Stimulated activated CD8-positive, alpha-beta memory T cell treated with anti-CD3 and anti-CD28 coated beads, Interleukin-7, amount 100 ng/mL, for 48 hours (primary cell): Measurements from ENCODE around the gene ZC3H18.

ENCODE experiments used
- DNase-seq, 2 donors: peaks; one replicate each; pipeline ENCODE4 v3.0.0-alpha.2; 2020; ENCODE audit warnings: low read depth in 1 of 2; ENCODE audit errors: extremely low read depth in 1 of 2

ZC3H18 gene

DNA sequence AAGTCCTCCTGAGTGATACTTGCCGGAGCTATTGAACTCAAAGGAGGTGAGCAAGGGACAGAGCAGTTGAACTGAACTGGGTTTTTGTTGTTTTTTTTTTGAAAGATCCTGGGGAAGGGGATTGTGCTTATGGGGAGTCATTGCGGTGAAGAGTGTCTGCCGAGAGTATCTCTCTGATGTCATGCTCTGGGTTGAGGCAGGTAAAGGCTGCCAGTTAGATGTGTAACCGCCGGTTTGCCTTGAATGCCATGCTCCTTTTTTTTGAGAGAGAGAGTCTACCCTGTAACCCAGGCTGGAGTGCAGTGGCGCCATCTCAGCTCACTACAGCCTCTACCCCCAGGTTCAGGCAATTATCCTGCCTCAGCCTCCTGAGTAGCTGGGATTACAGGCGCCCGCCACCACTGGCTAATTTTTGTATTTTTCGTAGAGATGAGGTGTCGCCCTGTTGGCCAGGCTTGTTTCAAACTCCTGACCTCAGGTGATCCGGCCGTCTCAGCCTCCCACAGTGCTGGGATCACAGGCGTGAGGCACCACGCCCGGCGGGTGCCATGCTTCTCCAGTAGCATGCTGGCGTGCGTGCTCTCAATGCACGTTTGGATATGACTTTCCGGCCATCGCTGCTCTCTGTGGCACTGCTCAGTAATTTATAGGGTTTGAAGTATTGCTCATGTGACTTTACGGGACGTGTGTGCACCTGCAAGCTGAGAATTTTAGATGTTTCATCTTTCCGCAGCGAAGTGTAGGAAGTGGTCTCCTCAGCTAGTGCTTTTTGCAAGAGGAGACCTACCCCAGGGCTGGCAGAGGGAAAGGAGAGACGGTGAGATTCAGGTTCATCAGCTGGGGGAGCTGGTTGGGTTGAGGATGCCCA, 8.5 kb downstream of the ZC3H18 start:
- no peak for DNase-seq

DNA sequence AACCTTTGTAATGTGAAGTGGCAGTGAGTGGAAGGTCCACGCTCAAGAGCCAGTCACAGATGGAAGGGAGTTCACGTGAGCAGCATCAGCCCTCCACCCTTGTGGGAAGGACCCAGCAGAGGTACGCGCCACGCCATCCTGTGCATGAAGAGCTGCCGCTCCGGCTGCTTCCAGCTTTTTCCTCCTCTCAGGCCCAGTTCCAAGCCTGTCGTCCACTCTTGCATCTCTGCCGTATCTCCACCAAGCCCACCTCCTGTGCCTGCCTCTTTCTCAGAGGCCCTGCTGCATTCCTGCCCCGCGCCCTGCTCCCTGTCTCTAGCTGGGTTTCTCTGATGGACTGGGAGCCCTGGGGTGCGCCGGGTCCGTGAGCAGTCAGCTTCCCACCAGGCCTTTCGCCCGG, 10.2 kb downstream of the ZC3H18 start:
- no peak for DNase-seq

DNA sequence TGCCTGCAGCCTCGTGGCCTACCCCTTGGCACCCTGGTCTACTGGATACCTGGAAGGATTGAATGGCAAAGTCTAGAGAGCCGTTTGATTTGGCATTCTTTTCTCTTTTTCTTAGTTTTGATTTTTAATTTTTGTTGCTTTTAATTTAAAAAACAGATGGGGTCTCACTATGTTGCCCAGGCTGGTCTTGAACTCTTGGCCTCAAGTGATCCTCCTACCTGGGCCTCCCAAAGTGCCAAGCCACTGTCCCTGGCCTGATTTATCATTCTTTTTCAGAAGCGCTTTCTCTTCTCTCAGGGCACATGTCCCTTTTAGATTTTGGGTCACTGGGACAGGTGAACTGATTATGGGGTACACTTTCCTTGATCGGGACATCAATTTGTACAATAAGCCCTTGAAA, 10.8 kb downstream of the ZC3H18 start:
- DNase-seq: no peak

DNA sequence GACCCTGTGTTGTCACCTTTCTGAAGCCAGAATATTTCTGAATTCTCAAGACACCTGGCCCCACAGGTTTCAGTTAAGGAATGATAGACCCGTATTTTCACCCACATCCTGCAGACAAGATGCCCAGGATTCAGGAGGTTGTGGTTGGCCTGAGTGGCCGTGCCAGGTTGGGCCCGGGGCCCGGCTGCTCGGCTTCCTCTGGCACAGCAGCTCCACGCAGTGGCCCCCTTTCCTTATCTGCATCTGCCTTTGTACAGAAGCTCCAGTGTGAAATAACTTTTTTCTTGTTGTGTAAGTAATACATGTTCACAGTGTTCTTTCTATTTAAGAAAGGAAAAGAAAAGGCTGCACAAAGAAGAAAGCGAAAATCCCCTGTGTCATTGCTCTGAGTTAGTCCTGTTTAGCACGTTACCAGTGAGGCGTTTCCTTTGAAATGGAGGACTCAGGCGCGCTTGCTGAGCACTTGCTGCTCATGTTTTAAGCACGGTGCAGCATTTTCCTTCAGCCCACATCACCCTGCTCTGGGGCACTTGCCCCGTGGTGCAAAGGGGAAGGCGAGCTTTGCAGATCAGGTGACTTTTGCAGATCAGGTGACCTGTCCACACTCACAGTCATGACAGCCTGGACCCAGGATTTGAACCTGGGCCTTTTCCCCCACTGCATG, 12.8 kb downstream of the ZC3H18 start:
- no peak for DNase-seq

DNA sequence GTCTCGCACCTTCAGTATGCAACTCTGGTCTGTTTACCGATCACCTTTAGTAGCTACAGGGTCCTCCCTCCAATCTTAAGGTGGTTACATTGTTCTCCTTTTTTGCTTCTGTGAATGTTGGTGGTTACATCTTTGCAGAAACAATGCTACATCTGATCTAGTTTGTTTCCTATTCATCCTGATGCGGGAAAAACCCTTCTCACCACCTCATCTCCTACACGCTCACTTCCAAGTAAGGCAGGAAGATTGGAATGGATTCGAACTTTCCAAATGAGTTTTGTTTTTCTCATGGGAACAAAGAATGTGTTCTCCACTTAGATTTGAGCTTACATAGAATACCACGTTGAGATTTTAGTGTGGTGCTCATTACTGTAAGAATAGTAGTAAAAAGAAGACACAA, 14.5 kb downstream of the ZC3H18 start:
- DNase-seq: no peak

DNA sequence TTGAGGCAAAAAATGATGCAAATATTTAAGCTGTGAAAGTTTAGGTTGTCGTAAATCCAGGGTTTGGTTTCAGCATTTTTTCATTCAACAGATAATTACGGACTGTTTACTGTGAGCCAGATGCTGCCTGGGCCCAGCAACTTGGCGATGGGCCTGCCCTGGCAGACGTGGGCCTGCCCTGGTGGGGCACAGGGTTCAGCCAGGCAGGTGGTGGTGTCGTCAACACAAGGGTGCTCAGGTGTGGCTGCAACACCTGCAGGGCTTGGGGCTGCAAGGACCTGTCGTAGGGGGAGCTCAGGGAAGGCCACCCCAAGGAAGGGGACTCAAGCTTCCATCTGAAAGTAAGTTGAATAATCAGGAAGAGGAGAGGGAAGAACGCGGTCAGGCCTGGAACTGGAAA, 15.1 kb downstream of the ZC3H18 start:
- no peak for DNase-seq

DNA sequence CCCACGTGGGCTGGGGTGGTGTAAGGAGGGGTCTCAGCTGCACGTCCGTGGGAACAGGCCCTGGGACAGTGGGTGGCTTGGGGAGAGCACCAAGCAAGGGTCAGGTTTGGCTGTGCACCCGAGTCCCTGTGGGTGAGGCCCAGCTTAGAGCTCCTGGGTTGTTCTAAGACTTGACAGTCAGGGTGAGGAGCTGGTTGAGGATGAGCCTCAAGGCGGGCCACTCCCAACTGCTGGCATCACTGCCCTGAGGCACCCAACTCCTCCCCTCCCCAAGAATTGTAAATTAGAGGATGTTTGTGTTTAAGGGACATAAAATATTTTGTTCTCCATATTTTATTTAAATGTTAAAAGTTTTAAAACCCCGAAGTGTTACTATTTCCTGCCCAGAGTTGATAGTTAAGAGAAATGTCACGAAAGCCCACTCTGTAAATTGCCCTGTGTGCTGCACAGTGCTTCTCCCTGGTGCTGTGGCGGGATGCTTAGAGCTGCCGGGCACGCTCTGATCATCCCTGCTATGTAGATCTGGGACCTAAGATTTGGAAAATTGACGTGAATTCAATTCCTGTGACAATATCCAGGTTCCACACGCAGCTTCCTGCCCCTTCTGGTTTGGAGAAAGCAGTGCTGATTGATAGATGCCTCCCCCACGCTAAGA, 15.9 kb downstream of the ZC3H18 start:
- no peak for DNase-seq

DNA sequence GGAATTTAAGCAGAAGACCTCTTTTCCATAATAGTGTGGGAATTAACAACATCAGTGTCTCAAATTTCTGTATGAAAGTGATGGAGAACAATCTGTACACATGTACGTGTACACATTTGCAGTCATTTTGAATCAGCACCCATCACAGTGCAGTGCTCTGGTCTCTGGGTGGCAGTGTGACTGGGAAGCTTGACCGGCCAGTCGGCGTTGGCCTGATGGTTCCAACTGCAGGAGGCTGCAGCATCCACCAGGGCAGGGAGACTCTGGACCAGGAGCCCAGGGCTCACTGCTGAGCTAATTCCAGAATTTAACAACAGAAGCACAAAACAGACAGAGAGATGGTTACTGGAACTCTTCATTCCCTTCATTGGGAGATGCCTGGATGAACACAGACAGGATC, 17.9 kb downstream of the ZC3H18 start:
- DNase-seq: no peak

DNA sequence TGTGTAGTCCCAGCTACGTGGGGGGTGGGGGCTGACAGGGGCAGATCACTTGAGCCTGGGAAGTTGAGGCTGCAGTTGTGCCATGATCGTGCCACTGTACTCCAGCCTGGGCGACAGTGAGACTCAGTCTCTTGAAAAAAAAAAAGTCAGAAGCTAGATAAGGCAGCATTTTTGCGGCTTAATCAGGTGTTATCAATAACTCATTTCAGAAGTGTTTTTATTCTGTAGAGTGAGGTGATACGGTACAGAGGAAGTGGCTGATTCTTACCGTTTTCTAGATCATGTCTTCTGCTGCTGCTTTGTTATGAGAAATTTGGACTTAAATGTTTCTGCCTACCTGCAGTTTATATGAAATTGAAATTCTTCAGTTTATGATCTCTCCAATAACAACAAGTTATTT, 18.6 kb downstream of the ZC3H18 start:
- DNase-seq: no peak

DNA sequence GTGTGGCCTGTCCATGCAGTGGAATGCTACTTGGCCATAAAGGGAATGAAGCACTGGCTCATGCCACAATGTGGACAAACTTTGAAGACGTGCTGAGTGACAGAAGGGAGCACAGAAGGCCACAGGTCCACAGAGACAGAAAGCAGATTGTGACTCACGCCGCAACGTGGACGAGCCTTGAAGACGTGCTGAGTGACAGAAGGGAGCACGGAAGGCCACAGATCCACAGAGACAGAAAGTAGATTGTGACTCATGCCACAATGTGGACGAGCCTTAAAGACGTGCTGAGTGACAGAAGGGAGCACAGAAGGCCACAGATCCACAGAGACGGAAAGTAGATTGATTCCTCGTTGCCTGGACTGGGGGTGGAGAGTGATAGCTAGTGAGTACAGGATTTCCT, 19.2 kb downstream of the ZC3H18 start:
- DNase-seq: no peak

DNA sequence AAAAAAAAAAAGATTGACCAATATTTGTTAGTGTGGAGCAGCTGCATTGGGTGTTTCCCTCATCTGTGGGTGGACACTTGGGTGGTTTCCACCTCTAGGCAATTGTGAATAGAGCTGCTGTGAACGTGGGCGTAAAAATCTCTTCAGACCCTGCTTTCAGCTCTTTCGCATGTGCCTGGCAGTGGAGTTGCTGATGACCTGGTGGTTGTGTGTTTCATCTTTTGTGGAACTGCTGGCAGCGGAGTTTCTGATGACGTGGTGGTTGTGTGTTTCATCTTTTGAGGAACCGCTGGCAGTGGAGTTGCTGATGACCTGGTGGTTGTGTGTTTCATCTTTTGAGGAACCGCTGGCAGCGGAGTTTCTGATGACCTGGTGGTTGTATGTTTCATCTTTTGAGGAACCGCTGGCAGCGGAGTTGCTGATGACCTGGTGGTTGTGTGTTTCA, 21.4 kb downstream of the ZC3H18 start:
- DNase-seq: peak; percentile 18 to 55

DNA sequence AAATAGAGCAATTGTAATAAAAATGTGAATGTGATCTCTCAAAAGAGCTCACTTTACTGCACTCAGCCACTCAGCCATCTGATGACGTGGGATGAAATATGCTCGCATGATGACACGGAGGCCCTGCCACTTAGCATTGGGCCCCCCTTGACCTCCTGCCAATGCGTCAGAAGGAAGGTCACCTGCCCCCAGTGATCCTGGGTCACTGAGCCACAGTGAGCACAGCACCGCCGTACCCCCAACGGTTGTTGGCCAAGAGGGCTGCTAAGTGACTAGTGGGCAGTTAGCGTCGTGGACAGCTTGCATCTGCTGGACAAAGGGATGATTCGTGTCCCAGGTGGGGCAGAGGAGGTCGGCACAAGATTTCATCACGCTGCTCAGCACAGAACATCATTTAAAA, 22.9 kb downstream of the ZC3H18 start:
- DNase-seq: no peak

DNA sequence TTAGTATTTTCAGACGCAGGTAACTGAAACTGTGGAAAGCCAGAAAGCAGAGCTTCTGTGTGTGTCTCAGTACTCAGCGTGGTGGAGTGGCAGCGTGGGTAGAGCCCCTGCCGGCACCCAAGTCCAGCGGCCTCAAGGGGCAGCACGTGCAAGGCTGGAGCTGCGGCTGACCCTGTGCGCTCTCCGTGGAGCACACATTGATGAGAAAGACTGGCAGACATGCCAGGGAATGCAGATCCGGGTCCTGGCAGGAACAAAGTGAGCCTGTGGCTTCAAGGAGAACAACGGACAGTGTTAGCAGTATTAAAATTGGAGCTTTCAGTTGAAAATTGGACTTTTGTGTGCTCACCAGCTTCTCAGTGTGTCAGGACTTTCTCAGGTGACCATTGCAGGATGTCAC, 23.3 kb downstream of the ZC3H18 start:
- DNase-seq: no peak

DNA sequence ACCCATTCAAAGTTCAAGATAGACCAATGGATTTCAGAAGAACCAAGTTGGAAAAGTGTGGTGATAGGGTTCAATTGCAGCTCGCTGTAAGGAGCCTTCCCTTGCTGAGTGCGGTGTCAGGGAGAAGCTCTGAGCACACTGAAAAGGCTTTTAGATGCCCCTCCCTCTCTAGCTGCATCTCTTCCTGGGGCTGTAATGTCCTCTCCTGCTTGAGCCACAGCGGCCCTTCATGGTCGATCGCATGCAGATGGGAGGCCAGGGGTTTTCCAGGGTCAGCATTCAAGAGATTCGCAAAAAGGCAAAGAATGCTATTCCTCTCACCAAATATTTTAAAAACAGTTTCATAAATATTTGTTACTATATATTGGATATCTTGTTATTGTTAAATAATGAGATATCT, 23.7 kb downstream of the ZC3H18 start:
- DNase-seq: no peak

DNA sequence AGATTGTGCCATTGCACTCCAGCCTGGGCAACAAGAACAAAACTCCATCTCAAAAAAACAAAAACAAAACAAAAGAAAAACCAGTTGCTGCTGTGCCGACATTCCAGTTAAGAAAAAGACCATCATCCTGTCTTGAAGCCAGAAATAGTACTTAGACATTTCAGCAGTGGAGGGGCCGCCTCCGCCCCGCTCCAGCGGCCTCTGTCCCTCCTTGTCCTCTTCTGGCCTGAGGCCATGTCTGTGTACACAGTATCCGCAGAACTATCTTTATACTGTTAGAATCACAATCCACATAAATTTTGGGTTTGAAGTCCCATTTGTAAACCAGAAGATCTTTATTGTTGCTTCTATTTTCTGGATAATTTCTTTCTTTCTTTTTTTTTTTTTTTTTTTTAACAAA, 24.9 kb downstream of the ZC3H18 start:
- no peak for DNase-seq

DNA sequence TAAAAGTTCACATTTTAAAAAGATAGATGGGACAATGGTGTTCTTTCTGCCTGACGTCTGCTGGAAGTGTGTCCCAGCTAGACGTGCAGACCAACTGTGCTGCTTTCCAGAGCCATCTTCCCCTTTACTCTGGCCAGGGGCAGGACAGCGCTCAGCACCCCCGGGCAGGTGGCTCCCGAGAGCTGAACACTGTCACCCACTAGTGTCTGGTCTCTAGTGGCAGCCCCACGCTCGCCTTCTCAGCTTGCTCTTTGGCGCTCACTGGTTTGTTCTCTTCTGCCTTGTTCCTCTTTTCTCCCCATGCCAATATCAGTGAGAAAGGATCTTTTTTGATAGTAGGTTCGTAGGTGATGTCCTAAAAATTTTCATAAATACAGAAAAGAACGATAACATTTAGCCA, 25.7 kb downstream of the ZC3H18 start:
- no peak for DNase-seq

DNA sequence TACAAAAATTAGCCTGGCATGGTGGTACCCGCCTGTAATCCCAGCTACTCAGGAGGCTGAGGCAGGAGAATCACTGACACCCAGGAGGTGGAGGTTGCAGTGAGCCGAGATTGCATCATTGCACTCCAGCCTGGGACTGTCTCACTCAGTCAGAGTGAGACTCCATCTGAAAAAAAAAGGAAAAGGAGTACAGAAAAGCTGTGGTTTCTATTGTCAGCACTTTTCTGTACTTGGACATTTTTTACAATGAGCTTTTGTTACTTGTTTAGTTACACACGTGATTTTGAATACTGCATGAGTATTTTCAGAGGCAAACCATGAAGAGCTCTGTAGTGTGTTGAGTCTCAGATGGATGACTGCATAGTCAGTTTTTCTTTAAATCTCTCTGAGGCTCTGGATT, 26.3 kb downstream of the ZC3H18 start:
- DNase-seq: no peak

DNA sequence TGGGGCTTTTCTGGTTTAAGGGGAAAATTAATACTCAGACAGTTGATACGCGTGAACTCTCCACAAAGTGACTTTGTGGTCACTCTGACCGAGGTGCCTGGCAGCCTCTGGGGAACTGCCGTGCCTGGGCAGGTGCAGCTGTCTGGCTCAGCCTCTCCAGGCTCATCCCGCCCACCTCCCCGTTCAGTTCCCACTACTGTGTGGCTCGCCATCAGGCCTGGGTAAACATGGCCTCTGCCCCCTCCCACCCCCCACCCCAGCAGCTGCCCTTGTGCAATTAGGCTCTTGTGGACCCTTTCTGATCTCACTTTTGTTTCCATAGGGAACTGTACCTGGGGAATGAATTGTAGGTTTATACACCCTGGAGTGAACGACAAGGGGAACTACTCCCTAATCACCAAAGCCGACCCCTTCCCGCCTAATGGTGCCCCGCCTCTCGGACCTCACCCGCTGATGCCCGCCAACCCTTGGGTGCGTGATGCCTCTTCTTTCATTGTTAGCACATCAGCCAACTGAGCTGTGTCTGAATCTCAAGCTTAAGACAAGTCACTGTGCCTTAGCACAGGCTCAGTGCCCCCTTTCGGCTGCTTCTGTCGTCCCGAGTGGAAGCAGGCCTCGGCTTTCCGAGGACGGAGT, 27.8 kb downstream of the ZC3H18 start:
- no peak for DNase-seq

DNA sequence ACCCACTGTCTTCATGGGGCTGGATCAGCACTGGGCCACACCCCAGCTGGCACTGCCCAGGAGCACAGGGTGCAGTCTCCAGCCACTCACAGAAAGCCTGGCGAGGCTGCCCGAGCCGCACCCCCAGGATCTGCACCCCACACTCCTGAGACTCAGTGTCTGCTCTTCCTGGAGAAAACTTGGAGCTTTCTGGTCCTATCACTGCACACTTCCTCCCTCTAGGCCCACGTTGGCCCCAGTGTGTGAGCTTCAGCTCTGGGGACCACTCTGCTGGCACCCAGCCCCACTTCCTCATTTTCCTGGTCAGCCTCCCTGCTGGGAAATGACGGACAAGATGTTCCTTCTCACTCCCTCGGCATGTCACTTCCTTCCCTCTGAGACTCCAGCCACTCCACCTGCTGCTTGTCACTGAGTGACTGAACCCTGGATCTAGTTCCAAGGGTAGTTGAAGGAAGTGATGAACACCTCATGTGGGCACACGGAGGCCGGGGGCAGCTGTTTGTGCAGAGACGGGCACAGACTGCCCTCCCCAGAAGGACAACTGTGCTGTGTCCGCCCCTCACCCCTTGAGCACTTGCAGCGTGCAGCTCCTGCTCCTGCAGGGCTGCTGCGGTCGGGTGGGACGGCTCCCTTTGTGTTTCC, 29.0 kb downstream of the ZC3H18 start:
- no peak for DNase-seq

DNA sequence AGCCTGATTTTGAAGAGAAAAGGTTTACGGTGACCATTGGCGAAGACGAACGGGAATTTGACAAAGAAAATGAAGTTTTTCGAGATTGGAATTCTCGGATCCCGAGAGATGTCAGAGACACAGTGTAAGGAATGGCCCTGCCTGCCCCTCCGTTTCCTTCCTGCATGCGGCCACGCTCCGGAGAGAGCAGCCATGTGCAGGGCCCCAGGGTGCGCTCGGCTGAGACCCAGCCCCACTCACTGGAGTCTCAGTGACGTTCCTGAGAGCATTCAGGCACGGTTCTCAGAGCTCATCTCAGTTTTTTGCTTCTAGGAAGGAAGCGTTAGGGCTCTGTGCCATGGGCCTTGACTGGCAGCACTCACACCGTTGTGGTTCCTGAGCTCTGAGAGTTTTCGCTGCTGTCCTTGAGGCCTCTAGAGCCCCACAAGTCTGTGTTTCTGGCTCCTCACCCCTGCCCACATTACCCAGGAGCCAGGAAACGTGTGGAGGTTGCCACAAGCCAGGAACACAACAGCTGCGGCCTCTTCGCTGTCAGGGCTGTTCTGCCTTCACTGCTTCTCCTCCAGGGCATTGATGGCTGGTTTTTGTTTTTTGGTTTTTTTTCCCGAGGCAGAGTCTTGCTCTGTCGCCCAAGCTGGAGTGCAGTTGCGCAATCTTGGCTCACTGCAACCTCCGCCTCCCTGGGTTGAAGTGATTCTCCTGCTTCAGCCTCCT, 29.8 kb downstream of the ZC3H18 start:
- DNase-seq: no peak
